Smooth muscle cell (in vitro differentiated cells): ENCODE data around the gene TSPEAR. TPM values are rescaled to one million over a fixed set of nuclear protein-coding genes. Genes with fewer than 3 reads are reported as not detected.

ENCODE experiments used
- DNase-seq: peaks from one replicate; lab custom pipeline; 2025; ENCODE audit not compliant: unreplicated experiment; lab: John Stamatoyannopoulos, UW
- H2AFZ ChIP-seq: fragments of 200-600 bp; sonication (generic); 2 replicates; pipeline ENCODE4 v1.6.0; 2016; ENCODE audit warnings: antibody characterized with exemption, low read depth, mild to moderate bottlenecking
- H3F3A ChIP-seq: fragments of 200-600 bp; sonication (generic); 2 replicates; pipeline ENCODE4 v1.6.0; 2017; ENCODE audit warnings: antibody characterized with exemption, low read depth
- H3K27ac ChIP-seq: fragments of 200-600 bp; sonication (generic); 2 replicates; pipeline ENCODE4 v1.5.1; 2016; ENCODE audit warnings: low read depth, mild to moderate bottlenecking
- H3K27me3 ChIP-seq: fragments of 200-600 bp; sonication (generic); 2 replicates; pipeline ENCODE4 v1.6.1; 2016; ENCODE audit warnings: low read depth, mild to moderate bottlenecking
- H3K36me3 ChIP-seq: fragments of 200-600 bp; sonication (generic); 2 replicates; pipeline ENCODE4 v1.5.1; 2016; ENCODE audit warnings: low read depth
- H3K4me1 ChIP-seq: fragments of 200-600 bp; sonication (generic); 2 replicates; pipeline ENCODE4 v1.5.1; 2016; ENCODE audit warnings: low read depth
- H3K4me2 ChIP-seq: fragments of 200-600 bp; sonication (generic); 2 replicates; pipeline ENCODE4 v1.6.0; 2016; ENCODE audit warnings: mild to moderate bottlenecking
- H3K4me3 ChIP-seq: fragments of 200-600 bp; sonication (generic); 2 replicates; pipeline ENCODE4 v1.5.1; 2016; ENCODE audit warnings: mild to moderate bottlenecking
- H3K79me2 ChIP-seq: fragments of 200-600 bp; sonication (generic); 2 replicates; pipeline ENCODE4 v1.6.0; 2016; ENCODE audit warnings: low read depth, mild to moderate bottlenecking
- H3K9ac ChIP-seq: fragments of 200-600 bp; sonication (generic); 2 replicates; pipeline ENCODE4 v1.6.0; 2016; ENCODE audit warnings: low read depth
- H3K9me3 ChIP-seq: fragments of 200-600 bp; sonication (generic); replicated peaks from 2 replicates; pipeline ENCODE4 v1.5.1; 2016; ENCODE audit warnings: low read depth
- H4K20me1 ChIP-seq: fragments of 200-600 bp; sonication (generic); 2 replicates; pipeline ENCODE4 v1.6.0; 2016; ENCODE audit warnings: low read depth
- WGBS: methylation state at CpG from one replicate; pipeline ENCODE4 v1.1.7; 2016; ENCODE audit warnings: low lambda C conversion rate; 5-methylcytosine and 5-hydroxymethylcytosine counted together
- polyA plus RNA-seq: library from polyadenylated mRNA; unstranded; fragments of >200 nt; fragmentation: Nextera tagmentation; extraction: Ambion mirVana; gene quantifications from 2 replicates; pipeline ENCODE4 v1.2.1, GENCODE V29; 2016
- total RNA-seq: library from RNA; depleted of rRNA; stranded (reverse); fragments of >200 nt; gene quantifications from 2 replicates; pipeline ENCODE4 v1.2.3, GENCODE V29; 2014
- TF ChIP-seq, protein P1 (sequence below): fragments of 200-600 bp; sonication (generic); IDR thresholded peaks from 2 replicates; pipeline ENCODE4 v1.5.1; 2017; ENCODE audit warnings: borderline replicate concordance, mild to moderate bottlenecking, antibody characterized with exemption; ENCODE audit not compliant: insufficient read depth, poor library complexity, severe bottlenecking

Gene TSPEAR
- total and polyA plus RNA-seq, 2 experiments from 2014 or later, result 0.71 TPM; not detected in 1

DNA sequence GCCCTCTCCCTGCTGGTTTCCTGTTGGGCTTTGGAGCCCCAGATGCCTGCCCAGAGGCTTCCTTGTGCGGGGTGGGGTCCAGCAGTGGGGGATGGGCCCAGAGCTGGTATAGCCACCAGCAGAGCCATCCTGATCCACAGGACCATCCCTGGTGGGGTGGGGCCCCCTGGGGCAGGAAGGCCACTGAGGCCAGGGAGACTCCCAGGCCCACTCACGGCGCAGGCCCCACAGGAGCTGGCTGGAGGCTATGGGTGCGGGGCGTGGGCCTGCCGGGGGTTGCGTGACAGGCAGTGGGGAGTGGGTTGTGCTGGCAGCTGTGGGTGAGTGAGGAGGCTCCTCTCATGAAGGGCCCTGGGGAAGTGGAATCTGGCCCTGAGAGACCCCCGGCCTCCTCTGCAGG lies 250.4 kb downstream of the TSPEAR start:
- H3K9me3 ChIP-seq, result no peaks in the 10 kb centered on the region
- TF ChIP-seq, protein P1, sequence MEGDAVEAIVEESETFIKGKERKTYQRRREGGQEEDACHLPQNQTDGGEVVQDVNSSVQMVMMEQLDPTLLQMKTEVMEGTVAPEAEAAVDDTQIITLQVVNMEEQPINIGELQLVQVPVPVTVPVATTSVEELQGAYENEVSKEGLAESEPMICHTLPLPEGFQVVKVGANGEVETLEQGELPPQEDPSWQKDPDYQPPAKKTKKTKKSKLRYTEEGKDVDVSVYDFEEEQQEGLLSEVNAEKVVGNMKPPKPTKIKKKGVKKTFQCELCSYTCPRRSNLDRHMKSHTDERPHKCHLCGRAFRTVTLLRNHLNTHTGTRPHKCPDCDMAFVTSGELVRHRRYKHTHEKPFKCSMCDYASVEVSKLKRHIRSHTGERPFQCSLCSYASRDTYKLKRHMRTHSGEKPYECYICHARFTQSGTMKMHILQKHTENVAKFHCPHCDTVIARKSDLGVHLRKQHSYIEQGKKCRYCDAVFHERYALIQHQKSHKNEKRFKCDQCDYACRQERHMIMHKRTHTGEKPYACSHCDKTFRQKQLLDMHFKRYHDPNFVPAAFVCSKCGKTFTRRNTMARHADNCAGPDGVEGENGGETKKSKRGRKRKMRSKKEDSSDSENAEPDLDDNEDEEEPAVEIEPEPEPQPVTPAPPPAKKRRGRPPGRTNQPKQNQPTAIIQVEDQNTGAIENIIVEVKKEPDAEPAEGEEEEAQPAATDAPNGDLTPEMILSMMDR, result no peak
- H3K9ac ChIP-seq, result no peak overlapping the region
- H3K79me2 ChIP-seq, result no peaks in the 10 kb centered on the region
- WGBS, result 97% methylated on average over 8 of the region's 8 CpGs
- no peak overlapping the region for H3K27ac ChIP-seq
- peaks cover 10% of the 10 kb centered on the region for H4K20me1 ChIP-seq
- H2AFZ ChIP-seq, result no peak overlapping the region
- no peaks in the 10 kb centered on the region for H3K4me1 ChIP-seq
- no peak overlapping the region for H3K4me3 ChIP-seq
- no peaks in the 10 kb centered on the region for H3F3A ChIP-seq
- H3K4me2 ChIP-seq, result no peak overlapping the region
- no peak for DNase-seq
- no peaks in the 10 kb centered on the region for H3K36me3 ChIP-seq
- H3K27me3 ChIP-seq, result no peaks in the 10 kb centered on the region

DNA sequence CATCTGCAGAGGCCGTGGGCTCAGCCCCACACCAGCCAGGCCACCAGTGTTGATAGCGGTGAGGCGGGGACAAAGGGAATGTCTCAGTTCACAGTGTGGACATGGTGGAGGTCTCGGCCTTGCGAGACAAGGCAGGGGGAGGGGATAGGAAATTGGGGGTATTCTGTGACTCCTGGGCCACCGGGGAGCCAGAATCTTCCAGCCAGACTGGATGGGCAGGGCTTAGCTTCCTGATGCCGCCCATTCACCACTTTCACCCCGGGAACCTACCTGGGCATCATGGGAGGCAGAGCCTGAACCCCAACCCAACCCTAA lies 251.0 kb downstream of the TSPEAR start:
- TF ChIP-seq, protein P1, result no peak
- WGBS, result 98% methylated on average over 8 of the region's 8 CpGs
- no peaks in the 10 kb centered on the region for H3K79me2 ChIP-seq
- H3K9ac ChIP-seq, result no peak overlapping the region
- DNase-seq, result no peak
- H2AFZ ChIP-seq, result no peak overlapping the region
- H3K4me1 ChIP-seq, result no peaks in the 10 kb centered on the region
- H3K4me3 ChIP-seq, result no peak overlapping the region
- H3K36me3 ChIP-seq, result no peaks in the 10 kb centered on the region
- H3F3A ChIP-seq, result no peaks in the 10 kb centered on the region
- H4K20me1 ChIP-seq, result peaks cover 10% of the 10 kb centered on the region
- no peak overlapping the region for H3K4me2 ChIP-seq
- H3K27me3 ChIP-seq, result no peaks in the 10 kb centered on the region
- H3K27ac ChIP-seq, result no peak overlapping the region
- no peaks in the 10 kb centered on the region for H3K9me3 ChIP-seq

DNA sequence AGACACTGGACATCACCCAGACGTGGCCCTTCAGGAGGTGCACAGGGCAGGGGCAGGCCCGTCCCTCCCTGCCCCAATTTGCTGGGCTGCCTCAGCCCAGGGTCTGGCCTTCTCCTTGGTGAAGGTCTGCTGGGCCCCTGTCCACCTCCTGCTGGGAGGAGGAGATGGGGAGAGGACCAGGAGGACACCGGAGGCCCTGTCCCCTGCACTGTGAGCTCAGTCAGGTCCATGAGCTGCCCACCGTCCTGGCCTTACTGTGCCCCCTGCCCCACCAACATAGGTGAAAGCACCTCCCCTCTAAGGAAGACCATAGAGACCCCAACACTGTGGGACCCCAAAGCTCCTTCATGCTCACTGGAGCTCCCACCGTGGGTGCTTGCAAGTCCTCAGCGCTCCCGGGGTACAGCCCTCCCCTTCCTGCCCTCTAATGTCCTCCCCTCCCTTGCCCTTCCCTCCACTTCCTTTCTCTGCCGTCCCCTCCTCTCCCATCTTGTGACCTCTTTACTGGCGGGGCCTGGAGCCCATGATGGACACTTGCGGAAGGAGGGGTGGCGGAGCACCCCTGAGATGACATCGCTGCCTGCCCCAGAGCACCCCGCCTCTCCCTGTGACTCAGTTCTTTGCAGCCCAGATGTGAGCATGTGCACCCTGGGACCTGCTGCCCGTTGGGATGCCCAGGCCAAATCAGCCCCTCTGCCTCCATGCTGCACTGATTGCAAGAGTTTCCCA lies 251.5 kb downstream of the TSPEAR start:
- Histone ChIP-seq H4K20me1 (peaks cover 10% of the 10 kb centered on the region), H3K9me3 (no peaks in the 10 kb centered on the region), H3K9ac (no peak overlapping the region), H3K36me3 (no peaks in the 10 kb centered on the region), H3K79me2 (no peaks in the 10 kb centered on the region), H3K4me1 (no peaks in the 10 kb centered on the region), H3K4me2 (no peak overlapping the region), H2AFZ (no peak overlapping the region), H3F3A (no peaks in the 10 kb centered on the region), H3K27me3 (no peaks in the 10 kb centered on the region), H3K27ac (no peak overlapping the region), H3K4me3 (no peak overlapping the region)
- DNase-seq, result no peak
- TF ChIP-seq, protein P1, result no peak
- 94% methylated on average over 14 of the region's 14 CpGs for WGBS

DNA sequence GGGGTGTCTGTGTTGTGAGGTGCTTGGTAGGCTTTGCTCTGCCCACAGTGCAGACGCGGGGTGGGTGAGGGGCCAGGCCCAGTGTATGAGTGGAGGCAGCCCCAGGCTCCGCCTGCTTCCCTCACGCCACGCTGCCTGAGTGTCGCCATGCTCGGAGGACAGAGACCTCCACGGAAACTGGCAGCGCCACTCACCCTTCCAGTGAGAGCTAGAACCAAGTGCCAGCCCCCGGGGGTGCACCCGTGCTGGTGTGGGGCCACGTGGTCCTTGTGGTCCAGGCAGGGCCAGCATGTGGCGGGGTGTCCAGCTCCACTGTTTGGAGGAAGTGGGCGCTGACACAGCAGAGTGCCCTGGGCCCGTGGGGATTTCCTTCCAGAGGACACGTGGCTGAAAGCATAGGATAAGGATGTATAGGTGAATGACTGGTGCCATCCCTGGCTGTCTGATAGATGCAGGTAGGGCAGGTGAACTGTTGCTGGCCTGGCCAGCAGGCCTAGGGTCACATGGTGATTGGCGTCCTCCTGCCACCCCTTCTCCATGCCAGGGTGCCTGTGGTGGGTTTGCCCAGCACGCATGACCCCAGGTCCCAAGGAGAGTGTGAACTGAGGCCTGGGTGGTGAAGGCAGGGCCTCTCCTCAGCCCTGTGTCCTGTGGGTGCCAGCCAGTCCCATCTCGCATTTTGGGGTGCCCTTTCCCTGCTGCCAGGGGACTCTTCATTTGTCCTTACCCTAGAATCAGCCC lies 252.2 kb downstream of the TSPEAR start:
- H3K9ac ChIP-seq, result no peak overlapping the region
- DNase-seq, result no peak
- H3F3A ChIP-seq, result peaks cover 7% of the 10 kb centered on the region
- no peak overlapping the region for H3K27ac ChIP-seq
- H4K20me1 ChIP-seq, result peaks cover 10% of the 10 kb centered on the region
- no peak overlapping the region for H3K4me2 ChIP-seq
- 95% methylated on average over 16 of the region's 19 CpGs for WGBS
- H3K4me1 ChIP-seq, result no peaks in the 10 kb centered on the region
- H3K27me3 ChIP-seq, result no peaks in the 10 kb centered on the region
- no peaks in the 10 kb centered on the region for H3K79me2 ChIP-seq
- H3K4me3 ChIP-seq, result no peak overlapping the region
- TF ChIP-seq, protein P1, result no peak
- no peaks in the 10 kb centered on the region for H3K9me3 ChIP-seq
- no peak overlapping the region for H2AFZ ChIP-seq
- H3K36me3 ChIP-seq, result no peaks in the 10 kb centered on the region
